ENCODE results near the gene DDX42.
"Not testable (repeated sequence)": the region's sequence is repeated elsewhere in the genome, so short reads cannot be mapped to it uniquely, and the experiment has no call there.

GRCh38 chr17:63843387-63843888, 69.5 kb downstream of the DDX42 start:
- TF ChIP-seq CTCF, POLR2AphosphoS5, POLR2A (IDR thresholded peaks at IDR 0.05): not testable (repeated sequence)

Measured in suprapubic skin (tissue), 4 donors.